DMS53 (cell line): ENCODE measurements around the gene ZNF613.
A peak's percentile ranks its signal among the peaks of the same experiment; 100 is the strongest.
"Not testable (repeated sequence)": the region's sequence is repeated elsewhere in the genome, so short reads cannot be mapped to it uniquely, and the experiment has no call there.

Experiments used
- DNase-seq: peaks from one replicate; lab custom pipeline; 2025; lab: John Stamatoyannopoulos, UW

ZNF613 gene

GRCh38 chr19:51944798-51945552, 17.7 kb downstream of the ZNF613 start:
- DNase-seq, result no peak

- no peak for DNase-seq
These were observed 19.3 kb downstream of the ZNF613 start for GRCh38 chr19:51946602-51947001.

- DNase-seq, result no peak
These were observed 21.7 kb downstream of the ZNF613 start for GRCh38 chr19:51948975-51949374.

GRCh38 chr19:51957846-51958245, 30.6 kb downstream of the ZNF613 start:
- peak; percentile 67 for DNase-seq

- no peak for DNase-seq
These were observed 32.5 kb downstream of the ZNF613 start for GRCh38 chr19:51959791-51960190.

GRCh38 chr19:51960621-51961233, 33.5 kb downstream of the ZNF613 start:
- peak; percentile 49 for DNase-seq

GRCh38 chr19:51965583-51965982, 38.3 kb downstream of the ZNF613 start:
- DNase-seq, result no peak

- no peak for DNase-seq
These were observed 43.4 kb downstream of the ZNF613 start for GRCh38 chr19:51970718-51971117.

GRCh38 chr19:51971624-51972023, 44.4 kb downstream of the ZNF613 start:
- DNase-seq, result peak; percentile 25

- DNase-seq, result not testable (repeated sequence)
These were observed 48.5 kb downstream of the ZNF613 start for GRCh38 chr19:51975787-51976186.

GRCh38 chr19:51976852-51977251, 49.6 kb downstream of the ZNF613 start:
- DNase-seq, result no peak

DNA sequence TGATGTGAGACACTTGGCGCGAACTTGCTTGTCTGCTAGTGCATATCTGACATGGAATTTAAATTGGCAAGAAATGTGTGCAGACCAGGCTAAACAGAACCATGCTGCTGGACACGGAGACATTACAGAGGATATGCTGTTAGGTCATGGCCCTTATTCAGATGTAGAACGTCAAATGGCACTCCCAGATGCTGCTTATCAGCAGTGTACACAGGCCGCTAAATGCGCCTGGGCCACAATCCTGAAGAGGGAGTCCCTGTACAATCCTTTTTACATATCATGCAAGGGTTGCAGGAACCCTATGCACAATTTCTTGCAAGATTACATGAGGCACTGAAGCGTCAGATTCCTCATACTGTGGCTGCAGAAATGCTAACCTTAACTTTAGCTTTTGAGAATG, 50.1 kb downstream of the ZNF613 start:
- DNase-seq, result no peak

- no peak for DNase-seq
These were observed 51.6 kb downstream of the ZNF613 start for GRCh38 chr19:51978882-51979281.

DNA sequence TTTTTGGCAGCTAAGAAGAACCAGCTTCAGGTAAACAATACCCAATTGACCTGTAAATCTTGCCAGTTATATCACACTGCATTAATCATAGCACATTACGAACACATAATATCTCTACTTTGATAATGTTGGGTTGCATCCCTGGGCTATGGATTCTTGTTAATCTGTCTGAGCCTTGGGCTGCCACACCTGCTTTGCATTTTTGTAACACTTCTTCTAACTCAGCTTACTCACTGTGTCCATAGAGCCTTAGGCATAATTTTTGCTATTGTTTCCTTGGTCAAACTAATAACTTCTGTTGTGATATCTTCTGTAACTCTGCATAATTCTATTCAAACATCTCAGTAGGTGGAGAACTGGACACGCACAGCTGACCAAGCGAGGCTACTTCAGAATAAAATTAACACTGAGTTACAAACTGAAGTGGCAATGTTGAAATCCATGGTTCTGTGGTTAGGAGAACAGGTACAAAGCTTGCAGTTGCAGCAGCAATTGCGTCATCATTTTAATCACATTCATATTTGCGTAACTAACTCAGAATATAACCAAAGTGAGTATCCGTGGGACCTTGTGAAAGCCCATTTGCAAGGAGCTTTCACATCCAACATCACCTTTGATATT, 53.0 kb downstream of the ZNF613 start:
- no peak for DNase-seq

- DNase-seq, result not testable (repeated sequence)
These were observed 53.7 kb downstream of the ZNF613 start for GRCh38 chr19:51980926-51981325.

GRCh38 chr19:51983361-51983760, 56.1 kb downstream of the ZNF613 start:
- no peak for DNase-seq

- peak; percentile 98 for DNase-seq
These were observed 59.3 kb downstream of the ZNF613 start, which contains the start of gene ZNF350 for GRCh38 chr19:51986309-51987291. ZNF350 (minus strand) TSS chr19:51986840; CDS start chr19:51974360, 12,480 bp downstream.

GRCh38 chr19:51993422-51993821, 66.2 kb downstream of the ZNF613 start:
- no peak for DNase-seq

GRCh38 chr19:51994048-51994644, 66.9 kb downstream of the ZNF613 start:
- no peak for DNase-seq
